HG02938 (cell line): ENCODE measurements around the gene GFRA1.

ENCODE experiments used
- ATAC-seq: cut with Tn5 transposase; IDR thresholded peaks from one replicate; pipeline ENCODE4 v1.9.1; 2021; ENCODE audit warnings: mild to moderate bottlenecking, moderate library complexity; ENCODE audit not compliant: unreplicated experiment

Gene GFRA1

GRCh38 chr10:116272440-116273283, at the start of gene GFRA1:
Gene GFRA1 (minus strand): TSS chr10:116273206. CDS start chr10:116272029, 1,177 bp downstream.
- ATAC-seq: no peak

- ATAC-seq: no peak
Observed at GRCh38 chr10:116316503-116316902, 43.5 kb upstream of the GFRA1 start.

- ATAC-seq: no peak
Observed at GRCh38 chr10:116312548-116312947, 39.5 kb upstream of the GFRA1 start.

GRCh38 chr10:116311706-116312490, 38.9 kb upstream of the GFRA1 start:
- no peak for ATAC-seq

GRCh38 chr10:116311016-116311415, 38.0 kb upstream of the GFRA1 start:
- ATAC-seq: no peak

- no peak for ATAC-seq
Observed at GRCh38 chr10:116307455-116307854, 34.4 kb upstream of the GFRA1 start.

- no peak for ATAC-seq
Observed at GRCh38 chr10:116306847-116307246, 33.8 kb upstream of the GFRA1 start.

- no peak for ATAC-seq
Observed at GRCh38 chr10:116304923-116305322, 31.9 kb upstream of the GFRA1 start.

GRCh38 chr10:116300542-116300941, 27.5 kb upstream of the GFRA1 start:
- no peak for ATAC-seq

- ATAC-seq: no peak
Observed at GRCh38 chr10:116298586-116298985, 25.6 kb upstream of the GFRA1 start.

- ATAC-seq: no peak
Observed at GRCh38 chr10:116296291-116296721, 23.3 kb upstream of the GFRA1 start.

GRCh38 chr10:116292493-116292892, 19.5 kb upstream of the GFRA1 start:
- ATAC-seq: no peak

- ATAC-seq: no peak
Observed at GRCh38 chr10:116289652-116290051, 16.6 kb upstream of the GFRA1 start.

GRCh38 chr10:116287906-116288501, 15.0 kb upstream of the GFRA1 start:
- no peak for ATAC-seq

GRCh38 chr10:116286626-116287200, 13.7 kb upstream of the GFRA1 start:
- ATAC-seq: no peak

GRCh38 chr10:116281775-116282174, 8.8 kb upstream of the GFRA1 start:
- ATAC-seq: no peak

GRCh38 chr10:116278846-116279245, 5.8 kb upstream of the GFRA1 start:
- no peak for ATAC-seq

- no peak for ATAC-seq
Observed at GRCh38 chr10:116276981-116277380, 4.0 kb upstream of the GFRA1 start.

GRCh38 chr10:116274064-116274904, 1.3 kb upstream of the GFRA1 start:
- no peak for ATAC-seq
